A172 (cell line): ENCODE results near the gene TMEM117. TPM values are rescaled to one million over a fixed set of nuclear protein-coding genes. Genes with fewer than 3 reads are reported as not detected.

ENCODE experiments used
- DNase-seq: peaks from one replicate; pipeline ENCODE4 v3.0.0-alpha.2; 2015; ENCODE audit warnings: low spot score
- total RNA-seq: library from RNA; depleted of rRNA; stranded (reverse); fragments of >200 nt; shearing (Covaris generic); gene quantifications from 2 replicates; pipeline ENCODE4 v1.2.3, GENCODE V29; 2014

TMEM117 gene
- total RNA-seq, 1 experiment from 2014 or later, result 12.2 TPM

- DNase-seq, result no peak
These were observed 460.2 kb downstream of the TMEM117 start for GRCh38 chr12:44295958-44296623.

GRCh38 chr12:44296624-44297197 is 460.8 kb downstream of the TMEM117 start:
- DNase-seq, result no peak

- no peak for DNase-seq
These were observed 463.6 kb downstream of the TMEM117 start for GRCh38 chr12:44299524-44299923.

GRCh38 chr12:44307506-44308168 is 471.8 kb downstream of the TMEM117 start:
- no peak for DNase-seq

GRCh38 chr12:44313188-44313587 is 477.3 kb downstream of the TMEM117 start:
- DNase-seq, result no peak

GRCh38 chr12:44314007-44314500 is 478.2 kb downstream of the TMEM117 start:
- no peak for DNase-seq

GRCh38 chr12:44317651-44318126 is 481.8 kb downstream of the TMEM117 start:
- peak; percentile 2 for DNase-seq

GRCh38 chr12:44331269-44331668 is 495.4 kb downstream of the TMEM117 start:
- DNase-seq, result no peak

GRCh38 chr12:44334347-44334746 is 498.5 kb downstream of the TMEM117 start:
- no peak for DNase-seq

- DNase-seq, result no peak
These were observed 499.1 kb downstream of the TMEM117 start for GRCh38 chr12:44335030-44335429.

GRCh38 chr12:44336577-44336976 is 500.7 kb downstream of the TMEM117 start:
- DNase-seq, result no peak

- no peak for DNase-seq
These were observed 506.5 kb downstream of the TMEM117 start for GRCh38 chr12:44342371-44342770.

- no peak for DNase-seq
These were observed 511.3 kb downstream of the TMEM117 start for GRCh38 chr12:44347145-44347544.

- no peak for DNase-seq
These were observed 521.6 kb downstream of the TMEM117 start for GRCh38 chr12:44357494-44357893.

- no peak for DNase-seq
These were observed 522.8 kb downstream of the TMEM117 start for GRCh38 chr12:44358636-44359035.

- DNase-seq, result no peak
These were observed 527.1 kb downstream of the TMEM117 start for GRCh38 chr12:44362947-44363346.

GRCh38 chr12:44367136-44367535 is 531.3 kb downstream of the TMEM117 start:
- no peak for DNase-seq

GRCh38 chr12:44367916-44368315 is 532.0 kb downstream of the TMEM117 start:
- DNase-seq, result no peak

GRCh38 chr12:44369998-44370397 is 534.1 kb downstream of the TMEM117 start:
- DNase-seq, result no peak

- DNase-seq, result no peak
These were observed 535.1 kb downstream of the TMEM117 start for GRCh38 chr12:44370982-44371381.

GRCh38 chr12:44372259-44372658 is 536.4 kb downstream of the TMEM117 start:
- DNase-seq, result peak; percentile 14

- no peak for DNase-seq
These were observed 539.8 kb downstream of the TMEM117 start for GRCh38 chr12:44375694-44376093.
